Measurements from ENCODE around the gene RANBP3.
A peak's percentile ranks its signal among the peaks of the same experiment; 100 is the strongest.
"Not testable (repeated sequence)": the region's sequence is repeated elsewhere in the genome, so short reads cannot be mapped to it uniquely, and the experiment has no call there.

The RANBP3 gene

DNA sequence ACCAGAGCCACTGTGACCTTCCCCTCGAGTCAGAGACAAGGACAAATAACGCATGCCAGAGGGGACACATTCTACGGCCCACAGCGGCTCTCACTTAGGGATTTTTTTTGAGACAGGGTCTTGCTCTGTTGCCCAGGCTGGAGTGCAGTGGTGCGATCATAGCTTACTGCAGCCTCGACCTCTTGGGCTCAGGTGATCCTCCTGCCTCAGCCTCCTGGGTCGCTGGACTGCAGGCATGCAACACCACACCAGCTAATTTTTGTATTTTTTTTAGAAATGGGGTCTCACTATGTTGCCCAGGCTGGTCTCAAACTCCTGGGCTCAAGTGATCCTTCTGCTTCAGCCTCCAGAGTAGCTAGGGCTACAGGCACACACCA, 28.1 kb upstream of the RANBP3 start:
- not testable (repeated sequence) for DNase-seq

DNA sequence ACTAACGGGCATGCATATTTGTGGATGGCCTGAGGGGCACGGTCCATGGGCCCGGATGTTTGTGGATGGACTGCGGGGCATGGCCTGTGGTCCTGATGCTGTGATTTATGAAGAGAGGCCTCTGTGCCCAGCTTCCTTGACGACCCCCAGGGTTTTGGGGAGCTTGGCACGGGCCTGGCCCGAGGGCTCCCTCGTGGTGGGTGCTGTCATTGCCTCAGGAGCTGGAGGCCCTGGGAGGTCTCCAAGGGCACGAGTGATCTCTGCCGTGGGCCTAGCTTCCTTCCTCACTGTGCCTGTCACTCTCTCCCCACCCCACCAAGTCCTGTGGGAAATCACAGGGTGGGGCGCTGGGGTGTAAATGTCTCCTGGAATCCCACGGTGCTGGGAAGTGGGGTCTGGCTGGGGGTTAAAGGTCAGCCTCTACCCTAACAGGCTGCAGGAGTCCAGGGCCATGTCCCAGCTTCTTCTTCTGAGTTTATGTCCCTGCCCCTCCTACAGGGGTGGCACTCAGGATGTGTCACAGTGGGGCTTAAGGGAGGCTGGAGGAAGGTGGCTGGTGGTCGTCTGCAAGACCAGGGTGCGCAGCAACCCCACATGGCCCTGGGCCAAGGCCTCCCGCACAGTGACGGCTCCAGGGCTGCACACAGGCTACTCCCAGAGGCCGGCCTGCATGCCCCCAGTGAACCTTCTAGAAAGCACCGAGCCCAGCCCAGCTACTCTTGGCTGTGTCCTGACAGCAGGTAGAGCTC, 27.6 kb upstream of the RANBP3 start:
- DNase-seq, result no peak

DNA sequence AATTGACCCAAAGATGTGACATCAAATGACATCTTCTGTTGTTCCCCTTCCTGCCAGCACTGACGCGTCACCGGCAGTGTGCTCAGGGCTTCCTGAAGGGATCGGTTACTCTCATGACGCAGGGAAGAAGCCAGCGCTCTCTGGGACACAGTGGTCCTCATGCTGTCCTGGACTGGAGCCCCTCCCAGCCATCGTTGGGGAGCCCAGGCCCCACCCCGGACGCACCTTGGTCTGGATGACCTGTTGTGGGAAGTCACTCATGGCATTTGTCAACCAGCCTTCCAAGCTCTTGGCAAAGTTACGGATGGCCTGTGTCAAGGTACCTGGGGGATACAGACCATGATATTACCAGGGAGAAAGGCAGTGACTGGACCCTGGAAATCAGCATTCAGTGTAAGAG, 26.0 kb upstream of the RANBP3 start:
- DNase-seq, result no peak

DNA sequence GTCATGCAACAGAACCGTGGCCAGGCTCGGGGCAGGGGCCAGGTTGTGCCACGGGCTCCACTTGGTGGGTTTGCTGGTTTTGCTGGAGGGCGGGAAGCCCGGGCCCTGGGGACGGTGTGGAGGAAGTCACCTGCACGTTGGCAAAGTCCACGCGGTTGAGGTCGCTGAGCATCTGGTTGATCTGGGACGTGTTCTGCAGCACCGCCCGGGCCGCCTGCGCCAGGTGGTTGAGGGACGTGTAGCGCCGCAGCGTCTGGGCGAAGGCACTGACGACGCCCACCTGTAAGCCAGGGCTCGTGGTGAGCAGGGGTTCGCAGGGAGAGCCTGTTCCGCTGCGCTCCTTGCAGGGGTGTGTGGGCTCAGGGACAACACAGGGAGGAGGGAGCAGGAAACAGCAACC, 24.7 kb upstream of the RANBP3 start:
- no peak for DNase-seq

DNA sequence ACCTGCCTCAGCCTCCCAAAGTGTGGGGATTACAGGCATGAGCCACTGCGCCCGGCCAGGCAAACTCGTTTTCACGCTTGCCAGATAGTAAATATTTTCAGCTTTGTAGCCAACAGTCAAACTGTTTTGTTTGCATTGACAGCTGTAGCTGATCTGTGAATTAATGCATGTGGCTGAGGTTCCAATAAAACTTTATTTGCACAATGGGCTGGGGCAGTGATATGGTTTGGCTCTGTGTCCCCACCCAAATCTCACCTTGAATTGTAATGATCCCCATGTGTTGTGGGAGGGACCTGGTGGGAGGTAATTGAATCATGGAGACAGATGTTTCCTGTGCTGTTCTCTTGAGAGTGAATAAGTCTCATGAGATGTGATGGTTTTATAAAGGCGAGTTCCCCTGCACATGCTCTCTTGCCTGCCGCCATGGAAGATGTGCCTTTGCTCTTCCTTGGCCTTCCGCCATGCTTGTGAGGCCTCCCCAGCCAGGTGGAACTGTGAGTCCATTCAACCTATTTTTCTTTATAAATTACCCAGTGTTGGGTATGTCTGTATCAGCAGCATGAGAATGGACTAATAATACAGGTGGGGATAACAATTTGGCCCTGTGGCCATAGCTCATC, 22.4 kb upstream of the RANBP3 start:
- DNase-seq, result no peak

DNA sequence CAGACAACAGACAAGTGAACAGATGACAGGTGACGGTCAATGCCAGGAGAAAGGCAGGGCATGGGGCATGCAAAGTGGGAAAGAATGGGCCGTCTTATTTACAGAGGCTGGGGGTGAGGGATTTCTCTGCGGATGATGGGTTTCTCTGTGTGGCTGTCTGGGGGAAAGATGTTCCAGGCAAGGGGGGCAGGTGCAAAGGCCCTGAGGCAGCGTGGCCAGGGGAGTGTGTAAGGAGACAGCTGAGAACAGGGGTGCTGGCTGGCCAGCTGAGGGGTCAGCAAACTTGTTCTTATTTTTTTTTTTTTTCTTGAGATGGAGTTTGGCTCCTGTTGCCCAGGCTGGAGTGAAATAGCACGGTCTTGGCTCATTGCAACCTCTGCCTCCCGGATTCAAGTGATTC, 21.8 kb upstream of the RANBP3 start:
- DNase-seq, result no peak

DNA sequence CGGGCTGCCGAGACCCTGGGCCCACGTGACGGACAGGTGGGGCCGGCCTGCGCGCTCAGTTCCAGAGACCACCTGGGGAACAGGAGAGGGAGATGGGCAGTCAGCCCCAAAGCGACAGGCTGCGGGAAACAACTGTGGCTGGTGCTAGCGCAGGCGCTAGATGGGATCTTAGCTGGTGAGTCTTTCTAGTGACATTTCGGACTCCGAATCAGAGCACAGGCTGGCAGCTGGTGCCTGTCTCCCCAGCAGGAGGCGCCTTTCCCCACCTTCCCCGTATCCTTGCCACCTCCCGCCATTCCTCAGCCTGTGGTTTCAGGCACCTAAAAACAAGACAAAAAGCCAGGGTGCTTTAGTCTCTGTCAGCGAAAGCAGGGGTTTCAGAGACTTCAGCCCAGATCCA, 19.4 kb upstream of the RANBP3 start:
- no peak for DNase-seq

DNA sequence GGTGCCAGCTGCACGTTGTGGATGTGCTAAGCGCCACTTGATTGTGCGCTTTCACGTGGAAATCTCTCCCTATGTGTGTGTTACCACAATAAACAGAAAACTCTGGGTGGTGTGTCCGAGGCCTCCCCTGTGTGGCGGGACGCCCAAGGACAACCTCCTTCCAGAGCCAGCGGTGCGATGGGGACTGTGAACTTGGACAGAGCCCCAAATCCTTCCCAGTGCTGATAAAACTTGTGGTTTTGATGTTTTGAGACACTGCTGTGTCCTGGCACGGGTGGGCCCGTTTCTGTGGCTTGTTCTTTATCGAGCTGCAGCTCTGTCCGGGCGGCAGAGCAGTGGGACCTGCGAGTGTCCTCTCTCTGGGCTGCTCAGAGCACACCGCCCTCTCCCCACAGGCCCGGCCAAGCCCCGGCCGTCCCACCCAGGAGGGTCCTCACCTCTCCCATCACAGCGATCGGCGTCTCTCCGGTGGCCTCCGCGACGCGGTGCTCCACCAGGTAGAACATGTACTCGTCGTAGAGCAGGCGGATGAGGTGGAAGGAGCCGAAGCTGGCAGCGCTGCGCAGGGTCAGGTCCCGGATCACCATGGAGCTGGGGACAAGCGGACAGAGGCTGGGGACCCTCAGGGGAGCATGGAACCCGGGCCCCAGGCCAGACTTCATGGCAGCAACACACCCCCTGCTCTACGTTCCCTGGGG, 18.8 kb upstream of the RANBP3 start:
- no peak for DNase-seq

DNA sequence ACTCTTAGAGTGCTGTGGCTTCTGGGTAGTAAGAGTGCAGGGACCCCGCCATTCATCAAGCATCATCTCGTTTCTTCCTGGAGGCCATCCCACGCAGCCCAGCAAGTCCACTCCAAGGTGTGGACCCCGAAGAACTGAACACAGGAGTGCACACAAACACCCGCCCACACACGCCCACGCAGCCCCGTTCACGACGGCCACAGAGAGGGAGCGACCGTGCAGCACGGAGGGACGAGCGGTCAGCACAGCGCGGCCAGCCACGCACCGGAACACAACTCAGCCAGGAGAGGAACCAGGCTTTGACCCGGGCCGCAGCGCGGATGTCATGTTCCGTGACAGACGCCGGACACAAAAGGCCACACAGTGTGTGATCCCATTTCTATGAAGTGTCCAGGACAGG, 18.2 kb upstream of the RANBP3 start:
- no peak for DNase-seq

DNA sequence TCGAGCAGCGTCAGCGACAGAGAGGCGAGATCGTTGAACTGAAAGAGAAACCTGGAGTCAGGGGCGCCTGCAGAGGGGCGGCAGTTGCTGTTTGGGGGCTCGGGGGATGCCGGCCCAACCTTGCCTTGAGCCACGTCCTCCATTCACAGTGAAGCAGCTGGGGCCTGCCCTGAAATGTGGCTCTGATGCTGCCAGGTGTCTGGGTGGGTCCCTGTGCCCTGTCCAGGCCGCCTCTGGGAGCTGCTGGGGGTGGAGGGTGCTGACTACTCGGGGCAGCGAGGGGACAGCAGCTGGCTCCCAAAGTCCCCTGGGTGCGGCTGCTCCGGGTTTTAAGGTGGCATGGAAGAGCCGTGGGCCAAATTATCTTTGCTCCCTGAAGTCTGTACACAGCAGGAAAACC, 17.7 kb upstream of the RANBP3 start:
- DNase-seq, result no peak

DNA sequence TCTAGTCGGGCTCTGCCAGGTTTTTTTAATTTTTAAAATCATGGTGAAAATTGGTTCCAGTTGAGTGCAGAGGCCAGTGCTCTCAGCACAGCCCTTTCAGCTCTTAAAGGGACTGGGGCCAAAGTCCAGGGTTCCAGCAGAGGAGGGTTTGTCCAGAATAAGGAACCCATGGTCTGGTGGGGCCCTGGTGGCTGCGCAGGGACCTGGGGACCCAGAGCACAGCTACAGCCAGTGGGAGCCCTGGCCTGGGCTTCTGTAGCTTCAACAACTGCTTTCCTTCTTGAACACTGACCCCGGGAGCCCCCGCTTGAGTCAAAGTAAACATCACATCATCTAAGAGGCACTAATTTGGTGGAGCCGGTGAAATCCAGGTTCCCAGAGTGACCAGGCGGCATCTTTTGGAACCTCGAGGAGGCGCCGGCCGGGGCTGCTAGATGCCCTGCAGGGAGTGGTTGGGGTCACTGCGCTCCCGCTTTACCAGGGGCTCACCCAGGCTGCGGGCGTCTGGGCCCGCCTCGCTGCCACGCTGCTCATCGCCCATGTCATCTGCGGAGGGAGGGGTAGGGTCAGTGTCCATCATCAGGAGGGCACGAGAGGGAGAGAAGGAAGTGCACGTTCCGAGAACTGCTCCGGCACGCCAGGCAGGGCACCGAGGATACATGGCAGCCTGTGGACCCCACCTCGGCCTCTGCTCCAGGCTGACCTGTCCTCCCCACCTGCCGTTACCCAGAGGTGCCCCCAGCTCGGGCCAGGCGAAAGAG, 16.6 kb upstream of the RANBP3 start:
- no peak for DNase-seq

DNA sequence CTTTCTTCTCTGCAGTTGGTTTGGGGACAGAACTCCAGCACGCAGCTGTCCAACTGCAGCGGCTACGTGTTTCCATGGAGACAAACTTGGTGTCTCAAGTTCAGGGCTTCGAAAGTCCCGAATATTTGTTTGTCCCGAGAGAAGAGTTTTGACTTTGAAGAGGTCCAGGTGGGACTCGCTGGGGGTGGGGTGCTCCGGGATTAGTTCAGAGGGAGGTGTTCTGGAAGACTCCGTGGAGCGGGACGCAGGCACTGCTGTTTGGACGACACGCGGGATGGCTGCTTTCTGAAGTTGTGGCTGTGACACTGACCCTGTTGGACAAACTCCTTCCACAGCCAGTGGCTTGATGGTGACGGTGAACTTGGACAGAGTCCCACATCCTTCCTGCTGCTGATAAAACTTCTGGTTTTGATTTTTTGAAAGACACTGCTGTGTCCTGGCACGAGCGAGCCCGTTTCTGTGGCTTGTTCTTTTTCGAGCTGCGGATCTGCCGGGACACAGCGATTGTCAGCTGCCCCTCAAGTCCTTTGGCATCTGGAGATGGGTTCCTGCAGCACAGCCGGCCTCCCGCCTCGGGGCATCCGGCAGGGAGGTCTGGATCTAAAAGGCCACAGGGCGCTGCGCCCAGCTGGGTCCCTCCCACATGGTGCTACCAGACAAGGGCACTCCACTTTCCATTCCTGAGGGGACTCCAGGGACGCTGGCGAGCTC, 15.9 kb upstream of the RANBP3 start:
- no peak for DNase-seq

DNA sequence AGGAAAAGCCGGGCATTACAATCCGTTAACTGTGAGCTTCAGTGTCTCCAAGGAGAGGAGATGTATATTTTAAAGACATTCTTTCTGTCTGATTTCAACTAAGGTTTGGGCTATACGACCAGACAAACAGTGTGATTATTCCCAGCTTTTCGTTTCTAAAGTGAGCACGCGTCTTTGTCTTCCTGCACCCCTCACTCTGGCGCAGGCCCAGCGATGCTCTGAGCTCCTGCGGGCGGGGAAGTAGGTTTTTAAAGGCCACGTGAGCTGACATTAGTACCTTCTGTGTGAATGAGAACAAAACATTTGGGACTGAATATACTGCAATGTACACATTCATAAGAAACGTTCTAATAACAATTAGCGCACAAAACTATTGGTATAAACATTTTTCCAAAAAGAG, 15.3 kb upstream of the RANBP3 start:
- no peak for DNase-seq

DNA sequence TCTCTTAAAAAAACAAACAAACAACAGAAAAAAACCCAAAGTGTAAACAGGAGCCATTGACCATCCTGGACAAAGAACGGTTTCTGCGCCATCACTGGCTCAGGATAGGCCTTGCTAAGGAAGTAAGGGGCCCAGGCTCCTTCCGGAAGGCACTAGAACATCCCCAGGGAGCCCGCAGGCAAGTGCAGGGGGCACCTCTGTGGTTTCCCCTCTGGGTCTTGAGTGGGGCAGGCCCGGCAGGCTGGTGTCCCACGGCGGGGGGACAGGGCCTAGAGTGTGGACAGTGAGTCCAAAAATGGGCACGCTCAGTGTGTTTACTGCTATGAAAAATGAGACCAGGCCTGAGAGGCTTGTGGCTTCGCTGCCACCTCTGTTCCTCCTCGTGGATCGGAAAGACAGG, 14.8 kb upstream of the RANBP3 start:
- no peak for DNase-seq

DNA sequence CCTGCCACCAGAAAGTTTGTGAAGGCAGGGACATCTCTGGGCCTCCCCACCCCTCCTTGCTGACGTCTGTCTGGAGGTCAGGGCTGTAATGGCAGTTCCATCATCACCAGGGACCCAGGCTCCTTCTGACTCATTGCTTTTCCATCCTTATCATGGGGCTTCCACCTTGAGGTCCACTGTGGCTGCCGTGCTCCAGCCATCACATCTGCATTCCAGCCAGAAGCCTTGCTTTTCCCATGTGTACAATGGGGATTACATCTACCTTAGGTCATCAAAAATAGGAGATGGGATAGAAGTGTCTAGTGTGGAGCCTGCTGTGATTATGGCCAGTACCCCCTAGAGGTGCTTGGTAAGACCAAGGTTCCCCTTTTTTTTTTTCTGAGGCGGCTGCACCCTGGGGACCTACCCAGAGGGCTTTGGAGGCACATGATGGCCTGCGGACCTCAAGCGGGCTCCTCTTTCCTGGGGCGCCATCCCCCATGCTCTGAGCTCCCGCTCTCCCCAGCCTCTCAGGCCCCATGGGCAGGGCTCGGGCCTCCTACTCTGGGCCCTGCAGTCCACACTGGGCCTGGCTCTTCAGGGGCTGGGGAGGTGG, 13.4 kb upstream of the RANBP3 start:
- no peak for DNase-seq

DNA sequence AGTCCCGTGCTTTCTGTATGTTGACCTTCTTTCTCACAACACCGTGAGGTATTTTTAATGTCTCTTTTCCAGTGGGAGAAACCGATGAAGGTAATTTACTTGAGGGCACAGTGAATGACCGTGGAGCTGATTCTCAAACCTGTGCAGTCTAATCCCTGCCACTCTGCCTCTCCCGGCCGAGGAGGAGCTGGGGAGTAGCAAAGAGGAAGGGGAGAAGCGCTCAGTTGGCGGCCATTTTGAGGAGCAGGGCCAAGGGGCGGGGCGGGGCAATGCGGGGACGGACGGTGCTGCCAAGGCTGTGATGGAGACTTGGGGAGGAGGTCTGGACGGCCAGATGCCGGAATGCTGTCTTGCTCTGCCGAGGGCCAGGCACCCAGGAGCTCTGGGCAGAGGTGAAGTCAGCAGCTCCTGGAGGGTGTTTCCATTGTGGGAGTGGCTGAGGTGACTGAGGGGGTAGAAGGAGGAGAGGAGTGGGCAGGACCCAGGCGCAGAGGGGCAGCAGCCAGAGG, 12.4 kb upstream of the RANBP3 start:
- DNase-seq, result no peak

DNA sequence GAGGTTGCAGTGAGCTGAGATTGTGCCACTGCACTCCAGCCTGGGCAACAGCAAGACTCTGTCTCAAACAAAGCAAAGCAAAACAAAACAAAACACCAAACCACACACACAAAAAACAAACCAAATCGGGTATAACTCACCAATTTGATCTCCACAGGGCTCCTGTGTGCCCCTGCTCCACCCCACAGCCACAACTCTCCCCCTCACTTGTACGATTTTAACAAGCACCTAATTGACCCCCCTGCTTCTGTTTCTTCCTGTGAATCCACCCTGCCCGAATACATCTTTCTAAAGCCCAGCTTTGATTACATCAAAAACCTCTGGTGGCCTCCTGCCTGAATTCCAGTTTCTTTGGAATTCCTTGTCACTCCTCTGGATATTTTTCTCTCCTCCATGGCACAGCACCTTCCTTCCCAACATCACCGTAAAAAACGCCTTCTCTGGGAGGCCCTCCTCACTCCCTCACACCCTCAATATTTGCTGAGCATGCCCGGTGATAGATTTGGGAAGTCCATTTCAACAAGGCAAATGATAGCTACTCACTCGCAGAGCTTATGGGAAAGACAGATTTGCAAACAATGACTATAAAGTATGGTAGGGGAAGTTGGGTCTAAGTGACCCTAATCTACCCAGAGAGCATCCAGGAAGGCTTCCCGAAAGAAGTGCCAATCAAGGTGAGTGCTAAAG, 11.6 kb upstream of the RANBP3 start:
- DNase-seq, result no peak

DNA sequence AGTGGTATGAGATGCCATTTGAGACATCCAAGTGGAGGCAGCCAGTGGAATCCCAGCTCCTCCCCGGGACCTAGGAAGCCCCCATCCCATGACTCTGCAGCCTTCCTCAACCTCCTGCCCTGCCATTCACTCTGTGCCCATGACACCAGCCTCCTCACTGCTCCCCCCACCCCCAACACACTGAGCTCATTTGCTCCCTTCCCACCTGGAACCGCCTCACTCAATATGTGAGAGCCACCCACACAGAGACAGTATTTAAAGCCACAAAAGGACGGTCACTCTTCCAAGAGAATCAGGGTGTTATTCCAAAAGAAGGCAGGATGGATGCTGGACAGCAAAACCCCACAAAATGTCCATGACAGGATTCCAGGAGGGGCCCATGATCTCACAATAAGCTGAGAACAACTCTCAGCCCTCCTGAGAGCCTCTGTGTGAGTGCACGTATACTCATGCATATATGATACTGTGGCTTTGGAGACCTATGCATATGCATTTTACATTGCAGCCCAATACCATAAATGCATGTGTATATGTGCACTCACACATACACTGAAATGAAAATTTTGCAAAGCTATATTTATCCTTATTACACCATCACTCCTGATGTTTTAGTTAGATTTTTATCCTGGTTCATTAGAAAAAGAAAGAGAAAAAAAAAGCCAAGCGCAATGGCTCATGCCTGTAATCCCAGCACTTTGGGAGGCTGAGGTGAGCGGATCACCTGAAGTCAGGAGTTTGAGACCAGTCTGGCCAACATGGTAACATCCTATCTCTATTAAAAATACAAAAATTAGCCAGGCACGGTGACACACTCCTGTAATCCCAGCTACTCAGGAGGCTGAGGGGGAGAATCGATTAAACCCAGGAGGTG, 10.8 kb upstream of the RANBP3 start:
- DNase-seq, result no peak

DNA sequence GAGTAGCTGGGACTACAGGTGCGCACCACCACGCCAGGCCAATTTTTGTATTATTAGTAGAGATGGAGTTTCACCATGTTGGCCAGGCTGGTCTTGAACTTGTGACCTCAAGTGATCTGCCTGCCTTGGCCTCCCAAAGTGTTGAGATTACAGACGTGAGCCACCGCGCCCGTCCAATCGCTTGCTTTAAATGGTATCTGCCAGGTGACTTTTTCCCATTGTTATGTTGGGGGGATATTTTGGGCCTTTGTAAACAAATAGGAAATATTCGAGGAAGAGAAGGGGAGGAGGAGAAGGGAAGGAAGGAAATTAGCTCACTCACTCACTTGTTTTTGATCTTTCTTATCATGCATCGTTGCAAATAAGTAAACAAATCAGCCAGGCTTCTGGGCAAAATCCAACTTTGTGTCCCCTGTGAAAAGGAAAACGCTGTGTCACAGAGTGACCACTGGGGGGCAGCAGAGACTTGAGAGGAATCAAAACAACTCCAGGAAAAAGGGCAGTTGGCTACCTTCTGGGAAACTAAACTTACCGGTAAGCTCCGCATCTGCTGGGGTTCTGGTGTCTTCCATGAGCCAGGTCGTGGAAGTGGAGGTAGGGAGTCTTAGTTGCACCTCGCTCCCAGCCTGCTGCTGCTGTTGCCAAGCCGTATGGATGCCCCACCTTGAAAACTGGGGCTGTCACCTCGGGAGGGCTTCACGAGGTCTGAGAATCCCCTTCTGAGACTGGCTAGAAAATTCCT, 9.3 kb upstream of the RANBP3 start:
- DNase-seq, result peak; percentile 45

DNA sequence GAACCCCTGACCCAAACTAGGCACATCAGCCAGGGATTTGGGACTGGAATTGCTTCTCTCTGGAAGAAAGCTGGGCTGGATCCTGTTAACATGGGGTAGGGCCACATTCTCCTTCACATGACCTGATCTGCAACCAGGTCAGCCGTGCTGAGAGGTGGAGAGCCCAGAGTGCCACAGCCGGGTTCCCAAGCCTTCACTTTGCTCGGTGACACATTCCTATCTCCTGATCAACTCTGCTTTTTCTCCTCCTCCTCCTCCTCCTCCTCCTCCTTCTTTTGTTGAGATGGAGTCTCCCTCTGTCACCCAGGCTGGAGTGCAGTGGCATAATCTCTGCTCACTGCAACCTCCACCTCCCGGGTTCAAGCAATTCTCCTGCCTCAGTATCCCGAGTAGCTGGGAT, 7.9 kb upstream of the RANBP3 start:
- DNase-seq, result not testable (repeated sequence)

Measured in NK-92 treated with Interleukin-12 subunit alpha and Interleukin-12 subunit beta, amount 100 ng/mL, for 24 hours (cell line).